ENCODE measurements around the gene THAP4. TPM values are rescaled to one million over a fixed set of nuclear protein-coding genes. Genes with fewer than 3 reads are reported as not detected.
A peak's percentile ranks its signal among the peaks of the same experiment; 100 is the strongest.
"Not testable (repeated sequence)": the region's sequence is repeated elsewhere in the genome, so short reads cannot be mapped to it uniquely, and the experiment has no call there.

The THAP4 gene
- total RNA-seq, 1 donor from 2014 or later: 68.8 TPM

GRCh38 chr2:241670333-241671110 is 33.6 kb upstream of the THAP4 start:
- no peaks in the 10 kb centered on the region for H3K27me3 ChIP-seq (ENCODE audit: low read depth)
- H3K4me1 ChIP-seq: peaks cover 9% of the 10 kb centered on the region
- no peak overlapping the region for H3K4me3 ChIP-seq
- H3K9me3 ChIP-seq (replicated peaks): no peaks in the 10 kb centered on the region
- intact Hi-C loops (cut with micrococcal nuclease): no loop called here
- no peak for DNase-seq
- peak overlapping the region; percentile 51 for H3K27ac ChIP-seq (replicated peaks)
- no peak for TF ChIP-seq CTCF (IDR thresholded peaks at IDR 0.05; ENCODE audit: borderline replicate concordance)
- peaks cover 65% of the 10 kb centered on the region for H3K36me3 ChIP-seq

- DNase-seq: no peak
- intact Hi-C loops (cut with micrococcal nuclease): no loop called here
- Histone ChIP-seq H3K9me3 (replicated peaks) (no peaks in the 10 kb centered on the region), H3K4me3 (no peak overlapping the region), H3K27me3 (ENCODE audit: low read depth) (no peaks in the 10 kb centered on the region), H3K4me1 (peaks cover under 1% of the 10 kb centered on the region), H3K36me3 (peaks cover 65% of the 10 kb centered on the region), H3K27ac (replicated peaks) (no peak overlapping the region)
- TF ChIP-seq CTCF (IDR thresholded peaks at IDR 0.05; ENCODE audit: borderline replicate concordance): no peak
Observed at GRCh38 chr2:241668839-241669238, 31.9 kb upstream of the THAP4 start.

- no peaks in the 10 kb centered on the region for H3K4me1 ChIP-seq
- H3K36me3 ChIP-seq: peaks cover 65% of the 10 kb centered on the region
- TF ChIP-seq CTCF (IDR thresholded peaks at IDR 0.05; ENCODE audit: borderline replicate concordance): no peak
- H3K27me3 ChIP-seq (ENCODE audit: low read depth): no peaks in the 10 kb centered on the region
- DNase-seq: no peak
- no peak overlapping the region for H3K4me3 ChIP-seq
- intact Hi-C loops (cut with micrococcal nuclease): no loop called here
- no peak overlapping the region for H3K27ac ChIP-seq (replicated peaks)
- no peaks in the 10 kb centered on the region for H3K9me3 ChIP-seq (replicated peaks)
Observed at GRCh38 chr2:241668354-241668753, 31.4 kb upstream of the THAP4 start.

GRCh38 chr2:241666627-241667400 is 29.9 kb upstream of the THAP4 start:
- no peak for DNase-seq
- no peaks in the 10 kb centered on the region for H3K9me3 ChIP-seq (replicated peaks)
- no peaks in the 10 kb centered on the region for H3K4me1 ChIP-seq
- peaks cover 62% of the 10 kb centered on the region for H3K36me3 ChIP-seq
- H3K27me3 ChIP-seq (ENCODE audit: low read depth): no peaks in the 10 kb centered on the region
- intact Hi-C loops (cut with micrococcal nuclease): no loop called here
- H3K27ac ChIP-seq (replicated peaks): no peak overlapping the region
- H3K4me3 ChIP-seq: no peak overlapping the region
- TF ChIP-seq CTCF (IDR thresholded peaks at IDR 0.05; ENCODE audit: borderline replicate concordance): no peak

GRCh38 chr2:241665731-241666440 is 28.9 kb upstream of the THAP4 start:
- intact Hi-C loops (cut with micrococcal nuclease): no loop called here
- Histone ChIP-seq H3K27me3 (ENCODE audit: low read depth) (no peaks in the 10 kb centered on the region), H3K9me3 (replicated peaks) (no peaks in the 10 kb centered on the region), H3K36me3 (peaks cover 60% of the 10 kb centered on the region), H3K27ac (replicated peaks) (no peak overlapping the region), H3K4me1 (no peaks in the 10 kb centered on the region), H3K4me3 (no peak overlapping the region)
- no peak for DNase-seq
- no peak for TF ChIP-seq CTCF (IDR thresholded peaks at IDR 0.05; ENCODE audit: borderline replicate concordance)

- H3K4me3 ChIP-seq; H3K4me1 ChIP-seq; H3K27me3 ChIP-seq (ENCODE audit: low read depth); H3K27ac ChIP-seq (replicated peaks); H3K9me3 ChIP-seq (replicated peaks); DNase-seq; intact Hi-C loops (cut with micrococcal nuclease): not testable (repeated sequence)
- H3K36me3 ChIP-seq: peaks cover 61% of the 10 kb centered on the region
Observed at GRCh38 chr2:241662731-241663130, 25.8 kb upstream of the THAP4 start.

All from left ventricle myocardium inferior (tissue), 1 donor.